NT2/D1 (cell line): Measurements from ENCODE around the gene NSMCE1.

Experiments used
- DNase-seq: peaks from one replicate; pipeline ENCODE4 v3.0.0-alpha.2; 2011; ENCODE audit warnings: low read depth, low spot score
- H3K27me3 ChIP-seq: 2 replicates; pipeline ENCODE4 v1.6.0; 2011; ENCODE audit warnings: mild to moderate bottlenecking; ENCODE audit not compliant: insufficient read length, insufficient read depth
- H3K36me3 ChIP-seq: 2 replicates; pipeline ENCODE4 v1.6.1; 2011; ENCODE audit warnings: mild to moderate bottlenecking, low read length, mixed read lengths; ENCODE audit not compliant: insufficient read depth, insufficient read length
- H3K4me1 ChIP-seq: 2 replicates; pipeline ENCODE4 v1.5.1; 2011; ENCODE audit not compliant: insufficient read depth, insufficient read length
- H3K4me3 ChIP-seq: 2 replicates; pipeline ENCODE4 v1.5.1; 2011; ENCODE audit warnings: low read depth; ENCODE audit not compliant: insufficient read length
- H3K9ac ChIP-seq: 2 replicates; pipeline ENCODE4 v1.6.0; 2011; ENCODE audit warnings: low read depth; ENCODE audit not compliant: insufficient read length
- H3K9me3 ChIP-seq: 2 replicates; pipeline ENCODE4 v1.5.1; 2011; ENCODE audit warnings: mild to moderate bottlenecking, low read length; ENCODE audit not compliant: insufficient read depth
- SUZ12 ChIP-seq: IDR thresholded peaks from 2 replicates; pipeline ENCODE4 v1.6.1; 2011; ENCODE audit not compliant: insufficient read length, insufficient read depth; ENCODE audit errors: extremely low read depth
- YY1 ChIP-seq: IDR thresholded peaks from 2 replicates; pipeline ENCODE4 v1.6.1; 2011; ENCODE audit not compliant: insufficient read length, insufficient read depth
- ZNF274 ChIP-seq: IDR thresholded peaks from 2 replicates; pipeline ENCODE4 v1.6.1; 2011; ENCODE audit warnings: mild to moderate bottlenecking, low read depth, low read length

The NSMCE1 gene

GRCh38 chr16:27199736-27200135 lies 68.8 kb downstream of the NSMCE1 start:
- Histone ChIP-seq H3K4me1 (no peaks in the 10 kb centered on the region), H3K4me3 (no peak overlapping the region), H3K9ac (no peak overlapping the region), H3K36me3 (no peaks in the 10 kb centered on the region), H3K27me3 (no peaks in the 10 kb centered on the region), H3K9me3 (peaks cover 4% of the 10 kb centered on the region; the same call in 1 of the 2 replicates)
- no peak for TF ChIP-seq ZNF274
- no peak for DNase-seq

GRCh38 chr16:27199235-27199586 lies 69.4 kb downstream of the NSMCE1 start:
- H3K4me3 ChIP-seq = no peak overlapping the region
- TF ChIP-seq SUZ12 (no peak), ZNF274 (no peak), YY1 (no peak)
- H3K9me3 ChIP-seq = peaks cover 4% of the 10 kb centered on the region; the same call in 1 of the 2 replicates
- no peak for DNase-seq
- no peaks in the 10 kb centered on the region for H3K4me1 ChIP-seq
- H3K36me3 ChIP-seq = no peaks in the 10 kb centered on the region
- H3K27me3 ChIP-seq = no peaks in the 10 kb centered on the region
- no peak overlapping the region for H3K9ac ChIP-seq

GRCh38 chr16:27198451-27199234 lies 69.9 kb downstream of the NSMCE1 start:
- no peak overlapping the region for H3K9ac ChIP-seq

GRCh38 chr16:27197004-27197403 lies 71.6 kb downstream of the NSMCE1 start:
- no peaks in the 10 kb centered on the region for H3K27me3 ChIP-seq
- no peaks in the 10 kb centered on the region for H3K36me3 ChIP-seq
- no peak overlapping the region for H3K4me3 ChIP-seq
- H3K9me3 ChIP-seq = peaks cover 4% of the 10 kb centered on the region; the same call in 1 of the 2 replicates
- H3K9ac ChIP-seq = no peak overlapping the region
- DNase-seq = no peak
- TF ChIP-seq YY1 (no peak), SUZ12 (no peak), ZNF274 (no peak)
- no peaks in the 10 kb centered on the region for H3K4me1 ChIP-seq

More at GRCh38 chr16:27198451-27199234, 69.9 kb downstream of the NSMCE1 start:
- peaks cover 4% of the 10 kb centered on the region; the same call in 1 of the 2 replicates for H3K9me3 ChIP-seq
- no peaks in the 10 kb centered on the region for H3K27me3 ChIP-seq
- H3K4me1 ChIP-seq = no peaks in the 10 kb centered on the region
- no peaks in the 10 kb centered on the region for H3K36me3 ChIP-seq
- no peak for TF ChIP-seq ZNF274
- no peak for TF ChIP-seq YY1
- no peak for TF ChIP-seq SUZ12
- DNase-seq = no peak
- H3K4me3 ChIP-seq = no peak overlapping the region

GRCh38 chr16:27195941-27196595 lies 72.5 kb downstream of the NSMCE1 start:
- no peaks in the 10 kb centered on the region for H3K27me3 ChIP-seq
- H3K9ac ChIP-seq = no peak overlapping the region
- H3K36me3 ChIP-seq = no peaks in the 10 kb centered on the region
- H3K9me3 ChIP-seq = peaks cover 4% of the 10 kb centered on the region; the same call in 1 of the 2 replicates
- DNase-seq = no peak
- TF ChIP-seq ZNF274 = no peak
- no peak for TF ChIP-seq SUZ12
- H3K4me1 ChIP-seq = no peaks in the 10 kb centered on the region
- no peak overlapping the region for H3K4me3 ChIP-seq

- Histone ChIP-seq H3K9ac (no peak overlapping the region), H3K27me3 (no peaks in the 10 kb centered on the region), H3K4me3 (no peak overlapping the region), H3K36me3 (no peaks in the 10 kb centered on the region), H3K9me3 (peaks cover 4% of the 10 kb centered on the region; the same call in 1 of the 2 replicates), H3K4me1 (no peaks in the 10 kb centered on the region)
- TF ChIP-seq YY1 = no peak
- TF ChIP-seq ZNF274 = no peak
- no peak for TF ChIP-seq SUZ12
- no peak for DNase-seq
These were observed 73.4 kb downstream of the NSMCE1 start for GRCh38 chr16:27195076-27195741.
